Liver (tissue), 9 donors: ENCODE results near the gene SP7. TPM values are rescaled to one million over a fixed set of nuclear protein-coding genes. Genes with fewer than 3 reads are reported as not detected.

Source experiments
- DNase-seq: peaks from one replicate; pipeline ENCODE4 v3.0.0-alpha.2; 2017; ENCODE audit warnings: low spot score
- H3K27ac ChIP-seq, 2 donors: one replicate each; pipeline ENCODE4 v1.7.0; 2013; ENCODE audit warnings: inconsistent platforms in 2 of 2, low read length in 2 of 2, control low read depth in 1 of 2, low read depth in 1 of 2, mild to moderate bottlenecking in 1 of 2
- H3K27me3 ChIP-seq, 4 donors: one replicate each; pipeline versions ENCODE4 v1.6.1 to v1.7.0; 2013; ENCODE audit warnings: low read length in 3 of 4, inconsistent platforms in 1 of 4, mild to moderate bottlenecking in 1 of 4, moderate library complexity in 1 of 4; ENCODE audit not compliant: control insufficient read depth in 4 of 4, insufficient read depth in 4 of 4
- H3K36me3 ChIP-seq, 4 donors: one replicate each; pipeline versions ENCODE4 v1.6.1 to v1.7.0; 2013; ENCODE audit warnings: low read length in 3 of 4, mild to moderate bottlenecking in 3 of 4, low read depth in 1 of 4, moderate library complexity in 1 of 4; ENCODE audit not compliant: control insufficient read depth in 4 of 4, insufficient read depth in 3 of 4
- H3K4me1 ChIP-seq, 4 donors: one replicate each; pipeline versions ENCODE4 v1.6.1 to v1.7.0; 2013; ENCODE audit warnings: low read length in 3 of 4, mild to moderate bottlenecking in 3 of 4, moderate library complexity in 1 of 4; ENCODE audit not compliant: control insufficient read depth in 4 of 4, insufficient read depth in 4 of 4
- H3K4me3 ChIP-seq, 3 donors: one replicate each; pipeline versions ENCODE4 v1.6.1 to v1.7.0; 2013; ENCODE audit warnings: low read length in 3 of 3, control low read depth in 1 of 3, low read depth in 1 of 3, mild to moderate bottlenecking in 1 of 3
- H3K9ac ChIP-seq, 2 donors: one replicate each; pipeline ENCODE4 v1.7.0; 2013; ENCODE audit warnings: low read length in 2 of 2, mild to moderate bottlenecking in 2 of 2, moderate library complexity in 2 of 2, control low read depth in 1 of 2, low read depth in 1 of 2
- H3K9me3 ChIP-seq, 4 donors: one replicate each; pipeline versions ENCODE4 v1.6.1 to v1.7.0; 2013; ENCODE audit warnings: low read length in 3 of 4; ENCODE audit not compliant: control insufficient read depth in 4 of 4
- ATF3 ChIP-seq: IDR thresholded peaks from 2 replicates; pipeline ENCODE4 v1.6.1; 2016; ENCODE audit warnings: antibody characterized with exemption
- CTCF ChIP-seq: fragments of 150-350 bp; IDR thresholded peaks from 2 replicates; pipeline ENCODE4 v1.5.1; 2017; ENCODE audit warnings: improper control_type of control experiment, low read depth, low read length; ENCODE audit not compliant: missing input control
- EGR1 ChIP-seq, 2 donors: IDR thresholded peaks; 2 replicates each; pipeline ENCODE4 v1.6.1; 2016 to 2018; ENCODE audit warnings: antibody characterized with exemption in 2 of 2, low read depth in 2 of 2
- FOXA1 ChIP-seq: IDR thresholded peaks from 2 replicates; pipeline ENCODE4 v1.6.1; 2016; ENCODE audit warnings: antibody characterized with exemption
- GABPA ChIP-seq, 2 donors: IDR thresholded peaks in 1 of 2; conservative IDR thresholded peaks in 1 of 2; 2 replicates each; pipeline ENCODE4 v1.6.1; 2016; ENCODE audit warnings: antibody characterized with exemption in 2 of 2, mild to moderate bottlenecking in 1 of 2, moderate library complexity in 1 of 2
- HNF4A ChIP-seq, 2 donors: conservative IDR thresholded peaks; 2 replicates each; pipeline ENCODE4 v1.6.1; 2016; ENCODE audit warnings: antibody characterized with exemption in 2 of 2, mild to moderate bottlenecking in 2 of 2
- HNF4G ChIP-seq: IDR thresholded peaks from 2 replicates; pipeline ENCODE4 v1.6.1; 2016; ENCODE audit warnings: antibody characterized with exemption
- JUND ChIP-seq, 2 donors: IDR thresholded peaks; 2 replicates each; pipeline ENCODE4 v1.6.1; 2016; ENCODE audit warnings: antibody characterized with exemption in 2 of 2
- MAX ChIP-seq: IDR thresholded peaks from 2 replicates; pipeline ENCODE4 v1.6.1; 2016; ENCODE audit warnings: antibody characterized with exemption
- RAD21 ChIP-seq, 2 donors: IDR thresholded peaks; 2 replicates each; pipeline ENCODE4 v1.6.1; 2016; ENCODE audit warnings: antibody characterized with exemption in 2 of 2, mild to moderate bottlenecking in 2 of 2
- REST ChIP-seq: IDR thresholded peaks from 2 replicates; pipeline ENCODE4 v1.6.1; 2016; ENCODE audit warnings: antibody characterized with exemption, mild to moderate bottlenecking
- RXRA ChIP-seq, 2 donors: IDR thresholded peaks; 2 replicates each; pipeline ENCODE4 v1.6.1; 2017 to 2018; ENCODE audit warnings: antibody characterized with exemption in 2 of 2, mild to moderate bottlenecking in 1 of 2
- SP1 ChIP-seq: IDR thresholded peaks from 2 replicates; pipeline ENCODE4 v1.6.1; 2018; ENCODE audit warnings: antibody characterized with exemption, mild to moderate bottlenecking
- TAF1 ChIP-seq: conservative IDR thresholded peaks from 2 replicates; pipeline ENCODE4 v1.6.1; 2016; ENCODE audit warnings: antibody characterized with exemption, mild to moderate bottlenecking
- ZBTB33 ChIP-seq: IDR thresholded peaks from 2 replicates; pipeline ENCODE4 v1.6.1; 2016; ENCODE audit warnings: antibody characterized with exemption
- WGBS: extraction: QIAGEN DNeasy Blood & Tissue Kit; methylation state at CpG from one replicate; pipeline ENCODE4 v1.1.7; 2013; 5-methylcytosine and 5-hydroxymethylcytosine counted together
- polyA plus RNA-seq, 2 donors: library from polyadenylated mRNA; stranded (reverse) in 1 of 2; unstranded in 1 of 2; fragments of 200-250 nt in 1 of 2; fragments of >200 nt in 1 of 2; fragmentation: Nextera tagmentation in 1 of 2; extraction: Ambion mirVana in 1 of 2; gene quantifications; one replicate each; pipeline versions ENCODE4 v1.2.1 to v1.2.3, GENCODE V29; 2013 to 2015
- total RNA-seq, 2 donors: library from RNA; depleted of rRNA; stranded (reverse); fragments of >200 nt; gene quantifications; one replicate each; pipeline ENCODE4 v1.2.3, GENCODE V29; 2014
- donor health status: healthy.
- donor health status: healthy.
- donor health status: healthy.
- donor health status: healthy.
- donor health status: healthy.

The SP7 gene
- total and polyA plus RNA-seq, 4 donors: not detected

- Histone ChIP-seq H3K27ac (no peak overlapping the region), H3K4me1 (peaks cover 4 to 16% (median 12%) of the 10 kb centered on the region in 4 donors), H3K4me3 (no peak overlapping the region), H3K9ac (no peak overlapping the region), H3K9me3 (no peaks in the 10 kb centered on the region), H3K27me3 (no peaks in the 10 kb centered on the region), H3K36me3 (peaks cover 0 to 8% (median 2%) of the 10 kb centered on the region in 4 donors)
- TF ChIP-seq ZBTB33 (no peak), TAF1 (no peak), HNF4A (conservative IDR thresholded peaks at IDR 0.05) (no peak), MAX (no peak), SP1 (no peak), CTCF (no peak), ATF3 (no peak), RAD21 (IDR thresholded peaks at IDR 0.05) (no peak), REST (no peak), HNF4G (no peak), FOXA1 (no peak), GABPA (IDR thresholded peaks at IDR 0.05 in 1 of 2, conservative IDR thresholded peaks at IDR 0.05 in 1 of 2) (no peak), RXRA (IDR thresholded peaks at IDR 0.05) (no peak), JUND (IDR thresholded peaks at IDR 0.05) (no peak), EGR1 (IDR thresholded peaks at IDR 0.05; ENCODE audit: low read depth in 2 of 2) (no peak)
- DNase-seq: no peak
These were observed 43.7 kb downstream of the SP7 start for GRCh38 chr12:53292426-53292825.

GRCh38 chr12:53290661-53291060 lies 45.5 kb downstream of the SP7 start:
- Histone ChIP-seq H3K36me3 (peaks cover 0 to 8% (median 4%) of the 10 kb centered on the region in 4 donors), H3K4me3 (no peak overlapping the region), H3K9me3 (no peaks in the 10 kb centered on the region), H3K9ac (no peak overlapping the region), H3K4me1 (peaks cover 0 to 6% (median 2%) of the 10 kb centered on the region in 4 donors), H3K27ac (no peak overlapping the region), H3K27me3 (no peaks in the 10 kb centered on the region)
- 95% methylated on average over 9 of the region's 9 CpGs for WGBS
- no peak for DNase-seq
- TF ChIP-seq SP1: no peak
- no peak for TF ChIP-seq HNF4G
- TF ChIP-seq ATF3: no peak
- TF ChIP-seq ZBTB33: no peak
- TF ChIP-seq REST: no peak
